ENCODE measurements around the gene SYT15. TPM values are rescaled to one million over a fixed set of nuclear protein-coding genes. Genes with fewer than 3 reads are reported as not detected.

Gene SYT15
- total and polyA plus RNA-seq, 4 donors, result 3.8 to 53.5 (median 21.6) TPM

GRCh38 chr10:46558122-46558391 is 20.9 kb upstream of the SYT15 start:
- no peak for TF ChIP-seq CTCF (IDR thresholded peaks at IDR 0.05; ENCODE audit: control extremely low read depth, extremely low read depth)
- Histone ChIP-seq H3K4me1 (ENCODE audit: control insufficient read depth in 5 of 5, insufficient read depth in 5 of 5, low read length in 5 of 5) (peaks cover 0 to 12% (median 0%) of the 10 kb centered on the region in 5 donors), H3K36me3 (ENCODE audit: control insufficient read depth in 4 of 4, insufficient read depth in 4 of 4, low read length in 4 of 4) (no peaks in the 10 kb centered on the region), H3K27me3 (ENCODE audit: control insufficient read depth in 3 of 3, insufficient read depth in 3 of 3, low read length in 2 of 3) (peaks cover 0 to 20% (median 13%) of the 10 kb centered on the region in 3 donors), H3K4me3 (no peak overlapping the region), H3K9me3 (ENCODE audit: control insufficient read depth in 4 of 4, insufficient read depth in 3 of 4, low read length in 3 of 4) (peaks cover 0 to 3% (median 0%) of the 10 kb centered on the region in 4 donors), H3K27ac (ENCODE audit: low read depth in 1 of 2, low read length in 1 of 2) (no peak overlapping the region), H3K9ac (ENCODE audit: insufficient read depth in 1 of 2, low read length in 2 of 2) (no peak overlapping the region)
- DNase-seq, result no peak
- ATAC-seq (ENCODE audit: insufficient read depth, low FRiP score), result no peak
- WGBS, 2 donors, result 44 to 47% methylated on average over 1 of the region's 1 CpG

- no peak overlapping the region for H3K4me3 ChIP-seq
- DNase-seq (no peak), ATAC-seq (ENCODE audit: insufficient read depth, low FRiP score) (no peak)
- H3K27me3 ChIP-seq (ENCODE audit: control insufficient read depth in 3 of 3, insufficient read depth in 3 of 3, low read length in 2 of 3), result peaks cover 0 to 20% (median 13%) of the 10 kb centered on the region in 3 donors
- H3K9ac ChIP-seq (ENCODE audit: insufficient read depth in 1 of 2, low read length in 2 of 2), result no peak overlapping the region
- 65 to 76% methylated on average over 9 of the region's 9 CpGs for WGBS, 2 donors
- H3K36me3 ChIP-seq (ENCODE audit: control insufficient read depth in 4 of 4, insufficient read depth in 4 of 4, low read length in 4 of 4), result no peaks in the 10 kb centered on the region
- H3K27ac ChIP-seq (ENCODE audit: low read depth in 1 of 2, low read length in 1 of 2), result no peak overlapping the region
- no peak for TF ChIP-seq CTCF (IDR thresholded peaks at IDR 0.05; ENCODE audit: control extremely low read depth, extremely low read depth)
- H3K4me1 ChIP-seq (ENCODE audit: control insufficient read depth in 5 of 5, insufficient read depth in 5 of 5, low read length in 5 of 5), result peaks cover 0 to 10% (median 0%) of the 10 kb centered on the region in 5 donors
- peaks cover 0 to 3% (median 0%) of the 10 kb centered on the region in 4 donors for H3K9me3 ChIP-seq (ENCODE audit: control insufficient read depth in 4 of 4, insufficient read depth in 3 of 4, low read length in 3 of 4)
These were observed 20.3 kb upstream of the SYT15 start for GRCh38 chr10:46558392-46559185.

GRCh38 chr10:46559231-46559671 is 19.7 kb upstream of the SYT15 start:
- Histone ChIP-seq H3K4me3 (no peak overlapping the region), H3K9ac (ENCODE audit: insufficient read depth in 1 of 2, low read length in 2 of 2) (no peak overlapping the region), H3K9me3 (ENCODE audit: control insufficient read depth in 4 of 4, insufficient read depth in 3 of 4, low read length in 3 of 4) (peaks cover 0 to 3% (median 0%) of the 10 kb centered on the region in 4 donors), H3K36me3 (ENCODE audit: control insufficient read depth in 4 of 4, insufficient read depth in 4 of 4, low read length in 4 of 4) (no peaks in the 10 kb centered on the region), H3K4me1 (ENCODE audit: control insufficient read depth in 5 of 5, insufficient read depth in 5 of 5, low read length in 5 of 5) (peaks cover 0 to 10% (median 0%) of the 10 kb centered on the region in 5 donors), H3K27ac (ENCODE audit: low read depth in 1 of 2, low read length in 1 of 2) (no peak overlapping the region), H3K27me3 (ENCODE audit: control insufficient read depth in 3 of 3, insufficient read depth in 3 of 3, low read length in 2 of 3) (peaks cover 0 to 20% (median 13%) of the 10 kb centered on the region in 3 donors)
- WGBS, 2 donors, result 91 to 94% methylated on average over 5 of the region's 5 CpGs
- DNase-seq (no peak), ATAC-seq (ENCODE audit: insufficient read depth, low FRiP score) (no peak)
- no peak for TF ChIP-seq CTCF (IDR thresholded peaks at IDR 0.05; ENCODE audit: control extremely low read depth, extremely low read depth)

All from lung (tissue), 12 donors.